SK-MEL-5 (cell line): ENCODE measurements around the gene LENG9. TPM values are rescaled to one million over a fixed set of nuclear protein-coding genes. Genes with fewer than 3 reads are reported as not detected.

Experiments
- DNase-seq: peaks from one replicate; pipeline ENCODE4 v3.0.0-alpha.2; 2016; ENCODE audit warnings: low read depth, low spot score
- in situ Hi-C: cut with HindIII; loops from 2 replicates; pipeline ENCODE4 v1.10.0; 2016; ENCODE audit warnings: low sequenced_read_pairs, high pct_unique_total_duplicates, low pct_unique_long_range_greater_than_20kb
- total RNA-seq: library from RNA; depleted of rRNA; stranded (reverse); fragments of >200 nt; shearing (Covaris generic); gene quantifications from 2 replicates; pipeline ENCODE4 v1.2.3, GENCODE V29; 2014

Gene LENG9
- total RNA-seq, 1 experiment from 2014 or later: 7.2 TPM

DNA sequence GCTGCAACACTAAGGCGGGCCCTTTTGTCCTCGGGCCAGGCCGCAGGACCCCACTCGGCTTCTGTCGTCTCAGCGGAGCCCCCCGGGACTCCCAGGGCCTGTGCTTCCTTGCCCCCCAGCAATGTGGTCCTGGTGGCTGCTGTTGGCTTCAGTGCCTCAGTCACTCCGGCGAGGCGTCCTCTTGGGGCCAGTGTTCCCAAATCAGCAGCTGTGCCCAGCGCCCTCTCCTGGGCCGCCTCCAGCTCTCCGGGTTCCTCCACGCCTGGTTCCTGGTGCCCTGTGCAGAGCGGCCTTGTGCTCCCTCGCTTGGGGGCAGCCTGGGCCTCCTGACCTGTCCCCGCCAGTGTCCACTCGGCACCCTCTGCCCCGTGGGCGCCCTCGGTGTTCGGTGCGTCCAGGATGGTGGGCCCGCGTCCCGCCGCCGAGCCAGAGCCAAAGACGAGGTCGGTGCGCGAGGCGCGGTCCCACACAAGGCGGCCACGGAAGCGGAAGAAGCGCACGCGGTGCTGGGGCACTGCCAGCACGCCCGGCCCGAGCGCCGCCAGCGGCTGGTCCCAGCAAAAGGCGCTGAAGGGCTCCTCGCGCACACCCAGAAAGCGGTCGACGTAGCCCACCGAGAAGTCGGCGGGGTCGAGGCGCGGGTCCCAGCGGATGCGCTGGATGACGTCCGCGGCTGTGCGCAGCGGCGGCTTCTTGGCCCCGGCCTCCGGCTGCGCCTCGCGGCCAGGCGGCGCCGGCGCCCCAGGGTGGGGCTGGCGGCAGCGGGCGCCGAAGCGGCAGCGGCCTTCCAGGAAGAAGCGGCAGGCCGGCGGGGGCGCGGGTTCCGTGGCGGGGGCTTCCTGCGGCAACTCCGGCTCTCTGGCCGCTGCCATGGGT lies 685 bp downstream of the LENG9 start:
- DNase-seq: peak; percentile 50
- in situ Hi-C loops: no loop called here

DNA sequence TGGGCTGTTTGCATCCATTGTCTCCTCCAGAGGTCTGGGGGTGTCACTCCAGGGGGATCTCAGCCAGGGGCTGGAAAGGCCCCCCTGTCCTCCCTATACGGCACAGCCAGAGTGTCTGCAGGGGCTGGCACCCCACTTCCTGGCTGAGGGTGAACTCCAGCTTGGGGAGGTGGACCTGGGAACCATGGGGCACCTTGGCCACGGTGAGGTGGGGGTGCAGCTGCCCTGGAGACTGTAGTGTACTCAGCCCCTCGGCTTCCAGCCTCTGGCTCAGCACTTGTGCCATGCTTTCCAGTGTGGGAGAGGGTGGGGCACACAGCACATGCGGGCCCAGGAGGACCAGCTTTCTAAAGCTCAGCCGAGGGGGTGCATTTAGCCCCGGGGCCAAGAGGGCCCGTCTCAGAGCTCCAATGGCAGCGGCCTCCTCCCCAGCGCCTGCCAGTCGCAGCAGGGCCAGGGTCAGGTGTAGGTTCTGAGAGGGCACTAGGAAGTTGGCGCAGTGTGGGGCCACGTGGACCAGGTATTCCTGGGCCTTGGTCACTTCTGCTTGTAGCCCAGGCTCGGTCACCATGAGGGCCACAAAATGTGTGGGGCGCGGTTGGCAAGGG lies 1.4 kb downstream of the LENG9 start:
- DNase-seq: no peak
- in situ Hi-C loops: no loop called here

DNA sequence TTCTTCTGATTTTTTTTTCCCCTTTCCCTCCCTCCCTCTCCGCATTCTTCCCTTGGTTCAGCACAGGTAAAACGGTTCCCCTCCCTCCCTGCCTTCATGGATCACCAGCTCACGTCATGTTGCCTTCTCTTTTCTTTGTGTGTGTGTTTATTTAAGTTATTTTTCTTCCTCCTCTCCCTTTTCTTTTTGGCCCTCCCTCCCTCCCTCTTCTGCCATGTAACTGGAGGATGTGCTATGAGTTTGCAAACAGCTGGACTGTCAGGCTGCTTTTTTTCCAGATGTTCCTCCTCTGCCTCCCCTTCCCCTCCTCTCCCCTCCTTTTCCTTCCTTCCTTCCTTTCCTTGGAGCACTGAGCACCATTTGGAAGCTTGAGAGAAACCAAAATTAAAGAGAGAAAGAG lies 2.0 kb downstream of the LENG9 start:
- in situ Hi-C loops: no loop called here
- DNase-seq: no peak

DNA sequence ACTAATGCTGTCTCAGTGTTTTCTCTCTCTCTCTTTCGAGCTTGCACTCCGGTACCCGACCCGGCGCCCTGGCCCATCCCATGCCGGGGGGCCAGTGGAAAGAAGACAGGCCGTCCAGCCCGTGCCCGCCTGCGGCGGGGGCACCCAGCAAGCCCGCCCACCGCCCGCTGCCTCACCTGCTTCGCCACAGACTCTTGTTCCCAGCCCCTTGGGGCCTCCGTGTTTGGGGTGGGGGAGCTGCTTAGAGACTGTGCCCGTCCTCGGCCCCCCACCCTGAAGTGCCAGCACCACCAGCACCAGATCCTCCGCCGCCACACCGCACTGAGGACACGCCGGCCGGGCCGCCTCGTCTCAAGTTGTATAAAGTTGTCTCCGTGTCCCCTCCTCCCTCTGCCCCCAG lies 2.4 kb downstream of the LENG9 start:
- in situ Hi-C loops: no loop called here

DNA sequence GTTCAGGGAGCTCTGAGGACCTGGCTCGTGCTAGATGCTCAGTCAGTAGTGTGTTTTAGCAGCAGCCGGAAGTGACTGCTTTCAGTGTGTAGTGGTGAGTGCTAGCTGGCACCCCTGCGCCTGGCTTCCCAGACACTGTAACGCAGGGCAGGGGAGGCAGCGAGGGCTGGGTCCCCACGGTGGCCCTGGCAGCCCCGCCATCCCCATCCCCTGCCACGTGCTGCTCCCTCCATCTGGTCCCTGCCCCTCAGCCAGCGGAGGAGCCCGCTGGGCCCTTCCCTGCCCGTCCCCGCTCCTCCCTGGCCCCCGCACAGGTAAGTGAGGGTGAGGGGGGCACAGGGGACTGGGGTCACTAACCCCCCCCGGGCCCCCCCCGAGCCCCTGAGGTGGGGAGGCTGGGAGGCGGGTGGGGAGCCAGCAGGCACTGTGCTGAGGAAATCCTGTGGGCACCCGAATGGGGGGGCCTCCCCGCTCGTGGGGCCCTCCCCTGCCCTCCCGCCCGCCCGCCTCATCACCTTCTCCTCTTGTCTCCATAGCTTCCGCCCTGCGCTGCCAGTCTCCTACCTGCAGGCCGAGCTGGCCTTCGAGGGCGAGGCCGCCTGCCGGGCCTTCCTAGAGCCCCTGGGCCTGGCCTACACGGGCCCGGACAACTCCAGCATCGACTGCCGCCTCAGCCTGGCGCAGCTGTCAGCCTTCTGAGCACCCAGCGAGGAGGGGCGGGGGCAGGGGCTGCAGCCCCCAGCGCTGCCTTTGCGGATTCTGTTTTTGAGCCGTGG lies 3.2 kb downstream of the LENG9 start:
- in situ Hi-C loops: no loop called here
- DNase-seq: no peak

More for the DNA sequence above, 2.4 kb downstream of the LENG9 start:
- no peak for DNase-seq

DNA sequence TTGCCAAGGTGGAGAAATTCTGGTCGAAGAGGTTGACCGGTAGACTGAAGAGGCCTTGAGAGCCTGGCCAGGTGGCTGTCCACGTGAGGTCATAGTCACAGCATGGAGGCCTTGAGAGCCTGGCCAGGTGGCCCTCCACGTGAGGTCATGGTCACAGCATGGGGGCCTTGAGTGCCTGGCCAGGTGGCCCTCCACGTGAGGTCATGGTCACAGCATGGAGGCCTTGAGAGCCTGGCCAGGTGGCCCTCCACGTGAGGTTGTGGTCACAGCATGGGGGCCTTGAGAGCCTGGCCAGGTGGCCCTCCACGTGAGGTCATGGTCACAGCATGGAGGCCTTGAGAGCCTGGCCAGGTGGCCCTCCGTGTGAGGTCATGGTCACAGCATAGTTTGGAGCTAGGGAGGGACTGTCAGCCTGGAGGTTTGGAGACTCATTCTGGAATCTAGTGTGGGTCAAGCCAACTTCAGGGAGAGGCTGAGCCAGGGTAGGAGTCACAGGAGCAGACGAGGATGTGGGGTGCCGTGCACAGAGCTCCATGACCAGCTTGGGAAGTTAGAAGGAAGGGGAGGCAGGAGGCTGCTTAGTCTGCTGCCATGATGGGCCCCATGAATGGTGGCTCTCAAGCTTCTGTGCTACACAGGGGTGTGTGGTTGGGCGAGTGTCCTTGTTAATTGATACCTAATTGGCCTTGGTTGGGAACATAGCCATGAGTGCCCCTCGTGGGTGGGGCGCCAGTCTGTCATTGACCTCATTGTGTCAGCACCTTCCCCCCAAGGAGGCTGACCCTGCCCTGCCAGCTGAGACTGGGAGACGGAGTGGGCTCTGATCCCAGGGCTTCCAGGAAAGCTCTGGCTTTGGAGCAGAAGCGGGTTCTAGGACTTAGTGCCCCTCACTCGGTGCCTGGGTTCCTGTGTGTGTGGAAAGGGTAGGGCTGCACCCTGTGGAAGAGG lies 4.0 kb downstream of the LENG9 start:
- in situ Hi-C loops: no loop called here
- DNase-seq: no peak

DNA sequence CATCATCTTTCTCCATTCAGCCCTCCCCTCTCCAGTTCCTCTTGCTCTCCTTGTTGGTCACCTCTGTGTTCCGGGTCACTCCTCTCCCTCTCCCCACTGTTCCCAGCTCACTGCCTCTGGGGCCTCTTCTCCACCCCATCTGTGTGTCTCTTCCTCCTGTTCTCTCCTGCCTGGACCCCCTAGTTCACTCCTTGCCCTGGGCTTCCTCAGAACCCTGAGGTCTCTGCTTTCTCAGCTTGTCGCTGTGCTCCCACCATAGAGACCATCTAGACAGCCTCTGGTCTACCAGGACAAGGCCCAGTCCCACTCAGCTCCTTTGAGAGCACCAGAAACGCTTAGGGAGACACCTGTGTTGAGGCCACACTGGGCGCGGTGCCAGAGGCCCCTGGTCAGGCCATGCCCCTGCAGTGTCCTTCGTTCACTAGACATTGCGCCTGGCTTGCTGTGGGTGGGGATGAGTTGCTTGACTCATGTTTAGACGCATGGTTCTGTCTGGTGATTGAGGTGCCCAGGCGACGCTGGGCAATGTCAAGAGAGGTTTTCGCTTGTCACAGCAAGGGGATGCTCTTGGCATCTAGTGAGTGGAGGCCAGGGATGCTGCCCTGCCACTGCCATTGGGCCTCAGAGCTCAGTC lies 4.8 kb downstream of the LENG9 start:
- DNase-seq: no peak
- in situ Hi-C loops: no loop called here

DNA sequence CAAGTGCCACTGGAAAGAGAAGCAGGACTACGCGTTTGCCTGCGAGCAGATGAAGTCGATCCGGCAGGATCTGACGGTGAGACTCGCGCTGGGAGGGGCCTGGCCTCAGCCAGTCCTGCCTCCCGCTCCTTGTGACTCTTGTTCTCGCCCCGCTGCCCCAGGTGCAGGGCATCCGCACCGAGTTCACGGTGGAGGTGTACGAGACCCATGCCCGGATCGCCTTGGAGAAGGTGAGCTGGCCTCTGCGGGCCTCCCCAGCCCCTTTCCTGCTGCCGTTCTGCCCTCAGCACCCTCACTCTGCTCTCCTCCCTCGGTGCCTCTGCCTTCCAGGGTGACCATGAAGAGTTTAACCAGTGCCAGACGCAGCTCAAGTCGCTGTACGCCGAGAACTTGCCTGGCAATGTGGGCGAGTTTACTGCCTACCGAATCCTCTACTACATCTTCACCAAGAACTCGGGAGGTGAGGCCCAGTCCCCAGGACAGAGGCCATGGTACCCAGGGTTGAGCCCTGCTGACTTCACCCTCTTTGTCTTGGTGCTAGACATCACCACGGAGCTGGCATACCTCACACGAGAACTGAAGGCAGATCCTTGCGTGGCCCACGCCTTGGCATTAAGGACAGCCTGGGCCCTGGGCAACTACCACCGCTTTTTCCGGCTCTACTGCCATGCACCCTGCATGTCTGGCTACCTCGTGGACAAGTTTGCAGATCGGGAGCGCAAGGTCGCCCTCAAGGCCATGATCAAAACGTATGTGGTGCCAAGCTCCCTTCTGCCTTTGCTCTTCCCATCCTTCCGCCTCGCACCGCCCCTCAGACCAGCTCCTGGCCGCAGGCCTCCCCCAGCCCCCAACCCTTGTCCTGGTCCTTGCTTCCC lies 5.6 kb downstream of the LENG9 start:
- no peak for DNase-seq
- in situ Hi-C loops: no loop called here

DNA sequence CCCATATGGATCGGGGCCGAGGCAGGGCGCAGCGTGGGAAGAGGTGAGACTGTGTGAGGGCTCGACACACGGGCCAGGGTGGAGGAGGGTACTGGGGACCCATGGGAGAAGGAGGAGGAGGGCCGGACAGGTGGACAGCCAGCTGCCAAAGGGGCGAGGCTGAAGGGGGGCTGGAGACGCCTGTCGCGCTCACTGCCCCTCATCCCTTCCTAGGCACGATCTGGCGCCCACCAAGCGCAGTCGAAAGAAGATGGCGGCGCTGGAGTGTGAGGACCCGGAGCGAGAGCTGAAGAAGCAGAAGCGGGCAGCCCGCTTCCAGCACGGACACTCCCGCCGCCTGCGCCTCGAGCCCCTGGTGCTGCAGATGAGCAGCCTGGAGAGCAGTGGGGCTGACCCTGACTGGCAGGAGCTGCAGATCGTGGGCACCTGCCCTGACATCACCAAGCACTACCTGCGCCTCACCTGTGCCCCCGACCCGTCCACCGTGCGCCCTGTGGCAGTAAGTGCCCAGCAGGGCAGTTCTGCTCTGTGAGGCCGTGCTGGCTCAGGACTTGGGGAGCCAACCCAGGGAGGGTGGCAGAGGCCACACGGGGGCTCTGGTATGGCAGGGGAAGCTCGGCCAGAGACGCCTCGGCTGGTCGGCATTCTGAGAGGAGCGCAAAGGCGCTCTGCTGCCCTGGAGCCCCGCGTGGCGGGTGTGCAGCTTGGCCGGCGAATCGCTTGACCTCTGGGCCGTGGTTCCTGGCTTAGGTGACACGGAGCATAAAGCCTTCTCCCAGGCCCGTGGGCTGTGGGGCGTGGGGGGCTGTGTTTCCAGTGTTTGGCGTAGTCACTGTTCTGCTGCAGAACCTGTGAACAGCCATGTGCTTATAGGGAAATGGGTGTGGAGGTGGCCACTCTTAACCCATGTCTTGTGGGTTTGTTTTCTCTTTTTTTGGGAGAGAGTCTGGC lies 6.9 kb downstream of the LENG9 start:
- in situ Hi-C loops: no loop called here
- DNase-seq: no peak

DNA sequence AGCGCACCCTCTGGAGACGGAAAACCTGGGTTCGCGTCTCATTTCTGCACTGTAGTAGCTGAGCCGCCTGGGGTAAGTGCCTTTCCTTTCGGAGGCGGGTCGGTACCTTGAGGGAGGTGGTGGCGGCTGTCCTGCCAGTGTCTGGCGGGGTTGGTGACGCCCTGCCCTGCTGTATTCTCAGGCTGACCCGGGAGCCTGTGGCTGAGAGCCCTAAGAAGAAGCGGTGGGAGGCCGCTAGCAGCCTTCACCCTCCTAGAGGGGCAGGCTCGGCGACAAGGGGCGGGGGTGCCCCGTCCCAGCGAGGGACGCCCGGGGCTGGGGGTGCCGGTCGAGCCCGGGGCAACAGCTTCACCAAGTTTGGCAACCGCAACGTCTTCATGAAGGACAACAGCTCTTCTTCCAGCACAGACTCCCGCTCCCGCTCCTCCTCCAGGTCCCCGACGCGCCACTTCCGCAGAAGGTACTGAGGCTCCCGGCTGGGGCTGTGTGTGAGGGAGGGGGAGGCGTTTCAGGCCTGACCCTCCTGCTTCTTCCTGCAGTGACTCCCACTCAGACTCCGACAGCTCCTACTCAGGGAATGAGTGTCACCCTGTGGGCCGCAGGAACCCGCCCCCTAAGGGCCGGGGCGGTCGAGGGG lies 7.7 kb downstream of the LENG9 start:
- in situ Hi-C loops: no loop called here
- DNase-seq: no peak

DNA sequence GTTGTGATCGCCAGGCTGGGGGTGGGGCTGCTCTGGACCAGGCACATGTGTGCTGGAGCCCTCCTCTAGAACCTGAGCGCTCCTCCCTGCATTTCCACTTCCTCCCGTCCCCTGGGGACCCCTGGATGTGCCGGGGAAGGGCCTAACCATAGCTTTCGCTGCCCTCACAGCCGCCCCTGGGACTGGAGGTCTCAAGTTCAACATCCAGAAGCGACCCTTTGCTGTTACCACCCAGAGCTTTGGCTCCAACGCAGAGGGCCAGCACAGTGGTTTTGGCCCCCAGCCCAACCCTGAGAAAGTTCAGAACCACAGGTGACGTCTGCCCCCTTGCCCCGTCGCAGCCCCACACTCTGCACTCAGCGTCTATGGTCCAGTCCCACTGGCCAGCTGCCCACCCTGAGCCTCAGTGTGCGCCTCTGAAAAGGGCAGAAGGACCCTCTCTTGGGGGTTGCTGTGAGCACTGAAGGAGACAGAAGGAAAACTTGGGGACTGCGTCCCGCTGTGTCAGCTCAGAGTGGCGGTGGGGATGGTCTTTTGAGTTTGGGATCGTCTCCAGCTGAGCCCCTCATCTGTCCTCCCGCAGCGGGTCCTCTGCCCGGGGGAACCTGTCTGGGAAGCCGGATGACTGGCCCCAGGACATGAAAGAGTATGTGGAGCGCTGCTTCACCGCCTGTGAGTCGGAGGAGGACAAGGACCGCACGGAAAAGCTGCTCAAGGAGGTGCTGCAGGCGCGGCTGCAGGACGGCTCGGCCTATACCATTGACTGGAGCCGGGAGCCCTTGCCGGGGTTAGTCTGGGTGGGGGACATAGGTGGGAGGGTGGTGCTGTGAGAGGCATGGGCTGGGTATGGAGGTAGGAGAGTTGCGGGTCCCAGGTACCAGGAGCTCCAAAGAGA lies 8.6 kb downstream of the LENG9 start:
- in situ Hi-C loops: no loop called here
- DNase-seq: no peak

DNA sequence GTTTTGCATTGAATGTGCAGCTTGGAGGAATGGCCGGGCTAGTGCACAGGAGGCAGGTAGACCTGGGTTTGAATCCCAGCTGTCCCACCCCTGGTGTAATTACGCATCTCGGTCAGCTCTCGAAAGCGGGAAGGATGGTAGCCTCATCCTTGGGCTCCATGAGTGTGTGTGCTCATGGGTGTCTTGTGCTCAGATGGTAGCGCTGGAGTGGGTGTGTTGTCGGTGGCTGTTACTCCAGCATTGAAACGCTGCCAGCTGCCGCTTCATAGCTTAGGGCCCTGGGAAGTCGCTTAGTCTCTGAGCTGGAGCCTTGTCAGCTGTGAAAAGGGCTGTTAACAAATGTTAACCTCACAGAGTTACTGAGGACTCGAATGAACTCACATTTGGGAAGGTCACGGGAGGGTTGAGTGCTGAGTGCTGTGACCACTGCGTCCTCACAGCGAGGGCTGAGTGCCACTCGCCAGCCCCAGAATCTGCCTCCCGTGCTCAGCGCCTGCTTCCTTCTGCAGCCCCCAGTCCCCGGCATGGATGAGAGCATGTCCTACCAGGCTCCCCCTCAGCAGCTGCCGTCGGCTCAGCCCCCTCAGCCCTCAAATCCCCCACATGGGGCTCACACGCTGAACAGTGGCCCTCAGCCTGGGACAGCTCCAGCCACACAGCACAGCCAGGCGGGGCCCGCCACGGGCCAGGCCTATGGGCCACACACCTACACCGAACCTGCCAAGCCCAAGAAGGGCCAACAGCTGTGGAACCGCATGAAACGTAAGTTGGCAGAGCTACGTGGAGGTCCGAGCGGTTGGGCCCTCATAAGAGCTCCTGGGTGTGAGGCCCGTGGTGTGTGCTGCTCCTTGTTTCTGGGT lies 9.4 kb downstream of the LENG9 start:
- no peak for DNase-seq
- in situ Hi-C loops: no loop called here

DNA sequence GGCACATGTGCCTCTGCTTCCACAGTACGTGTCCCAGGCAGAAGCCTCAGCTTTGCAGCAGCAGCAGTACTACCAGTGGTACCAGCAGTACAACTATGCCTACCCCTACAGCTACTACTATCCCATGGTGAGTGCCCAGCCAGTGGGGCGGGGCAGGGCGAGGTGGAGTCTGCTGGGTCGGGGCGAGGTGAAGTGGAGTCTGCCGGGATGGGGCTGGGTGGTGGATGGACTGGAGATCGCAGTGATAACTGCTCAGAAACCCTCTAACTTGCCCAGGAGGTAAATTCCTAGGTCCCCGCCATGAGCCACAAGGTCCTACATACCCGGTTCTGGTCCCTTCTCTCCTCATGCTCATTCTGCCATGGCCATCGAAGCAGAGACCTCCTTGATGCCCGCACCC lies 11.0 kb downstream of the LENG9 start:
- in situ Hi-C loops: no loop called here
- DNase-seq: no peak
